A549 treated with CpdA at 1 μM for 4 hours (cell line): Measurements from ENCODE around the gene HYCC1. TPM values are rescaled to one million over a fixed set of nuclear protein-coding genes. Genes with fewer than 3 reads are reported as not detected.

Experiments used
- total RNA-seq: library from RNA; stranded (reverse); fragments of 200-300 nt; extraction: Qiagen RNA extraction; gene quantifications from 5 replicates; pipeline ENCODE4 v1.2.3, GENCODE V29; 2022; ENCODE audit warnings: low read depth

Gene HYCC1
- total RNA-seq: 16.1 to 28.0 TPM (median 17.4 TPM) in 5 replicates

GRCh38 chr7:23013715-23014649, at the start of gene HYCC1:
HYCC1 (minus strand) TSS chr7:23014130; CDS start chr7:22991111, 23,019 bp downstream.

Other genes with a start within 250 kb of the HYCC1 start
- 429 to 1,163 TPM (median 501 TPM) in 5 replicates for gene TOMM7, start 191.3 kb downstream of the HYCC1 start, total RNA-seq
- 20.6 to 24.8 TPM (median 23.0 TPM) in 5 replicates for gene KLHL7, start 91.7 kb upstream of the HYCC1 start, total RNA-seq
- gene NUP42, start 167.9 kb upstream of the HYCC1 start, total RNA-seq: 23.3 to 31.9 TPM (median 30.0 TPM) in 5 replicates
- 1.9 to 2.3 TPM (median 2.0 TPM) in 5 replicates for gene GPNMB, start 232.6 kb upstream of the HYCC1 start, total RNA-seq